Gastroesophageal sphincter (tissue), 3 donors: Measurements from ENCODE around the gene BCL2A1.

Source experiments
- EP300 ChIP-seq: sonication (generic); formaldehyde crosslinking; IDR thresholded peaks from one replicate; pipeline ENCODE4 v1.6.1; 2017; ENCODE audit warnings: antibody characterized with exemption, mild to moderate bottlenecking
- POLR2A ChIP-seq, 2 donors: fragments of 450-650 bp; IDR thresholded peaks; one replicate each; pipeline ENCODE4 v1.6.1; 2017; ENCODE audit warnings: antibody characterized with exemption in 2 of 2, mild to moderate bottlenecking in 2 of 2, moderate library complexity in 1 of 2
- TF ChIP-seq, protein P1 (sequence below), 4 experiments: fragments of 200-600 bp in 2 of 4; fragments of 450-650 bp in 2 of 4; sonication (generic) in 1 of 4; IDR thresholded peaks; one replicate each; pipeline ENCODE4 v1.5.1; 2017 to 2019; ENCODE audit warnings: antibody characterized with exemption in 4 of 4, mild to moderate bottlenecking in 2 of 4, moderate library complexity in 2 of 4

DNA sequence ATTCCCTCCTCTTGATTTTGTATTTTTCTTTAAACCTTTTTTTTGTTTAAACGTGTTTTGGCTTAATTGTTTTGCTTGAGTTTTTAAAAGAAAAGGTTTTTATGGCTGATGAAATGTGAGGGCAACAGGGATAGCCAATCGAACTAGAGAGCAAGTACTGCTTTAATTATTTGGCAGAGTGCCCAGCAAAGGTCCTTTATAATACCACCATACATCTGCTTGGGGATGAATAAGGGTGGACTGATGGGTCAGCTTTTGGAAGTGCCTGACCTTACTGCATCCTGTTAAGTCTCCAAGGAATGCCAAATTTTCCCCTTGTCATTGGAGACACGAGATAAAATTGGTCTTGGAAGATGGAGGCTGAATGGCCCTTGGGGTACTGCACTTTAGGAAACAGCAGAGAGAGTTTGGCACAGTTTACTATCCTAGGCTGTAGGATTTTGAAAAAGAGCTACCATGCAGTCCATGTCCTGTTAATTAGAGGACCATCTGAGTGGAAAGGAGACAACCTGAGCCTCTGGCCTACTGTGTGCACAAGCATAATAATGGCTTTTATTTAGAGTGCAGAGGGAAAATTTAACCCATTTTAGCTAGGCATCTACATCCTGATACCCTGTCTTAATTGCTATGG, 54.4 kb downstream of the BCL2A1 start:
- TF ChIP-seq POLR2A (IDR thresholded peaks at IDR 0.05) (no peak), EP300 (no peak)
- TF ChIP-seq, protein P1, sequence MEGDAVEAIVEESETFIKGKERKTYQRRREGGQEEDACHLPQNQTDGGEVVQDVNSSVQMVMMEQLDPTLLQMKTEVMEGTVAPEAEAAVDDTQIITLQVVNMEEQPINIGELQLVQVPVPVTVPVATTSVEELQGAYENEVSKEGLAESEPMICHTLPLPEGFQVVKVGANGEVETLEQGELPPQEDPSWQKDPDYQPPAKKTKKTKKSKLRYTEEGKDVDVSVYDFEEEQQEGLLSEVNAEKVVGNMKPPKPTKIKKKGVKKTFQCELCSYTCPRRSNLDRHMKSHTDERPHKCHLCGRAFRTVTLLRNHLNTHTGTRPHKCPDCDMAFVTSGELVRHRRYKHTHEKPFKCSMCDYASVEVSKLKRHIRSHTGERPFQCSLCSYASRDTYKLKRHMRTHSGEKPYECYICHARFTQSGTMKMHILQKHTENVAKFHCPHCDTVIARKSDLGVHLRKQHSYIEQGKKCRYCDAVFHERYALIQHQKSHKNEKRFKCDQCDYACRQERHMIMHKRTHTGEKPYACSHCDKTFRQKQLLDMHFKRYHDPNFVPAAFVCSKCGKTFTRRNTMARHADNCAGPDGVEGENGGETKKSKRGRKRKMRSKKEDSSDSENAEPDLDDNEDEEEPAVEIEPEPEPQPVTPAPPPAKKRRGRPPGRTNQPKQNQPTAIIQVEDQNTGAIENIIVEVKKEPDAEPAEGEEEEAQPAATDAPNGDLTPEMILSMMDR (IDR thresholded peaks at IDR 0.05): no peak
